Small intestine (tissue), 4 donors: Measurements from ENCODE around the gene IFT27. TPM values are rescaled to one million over a fixed set of nuclear protein-coding genes. Genes with fewer than 3 reads are reported as not detected.

Source experiments
- polyA plus RNA-seq, 4 donors: library from polyadenylated mRNA; stranded (reverse) in 3 of 4; unstranded in 1 of 4; fragments of 200-250 nt in 3 of 4; fragments of 120-200 nt in 1 of 4; gene quantifications; one replicate each; pipeline versions ENCODE4 v1.2.1 to v1.2.3, GENCODE V29; 2013
- donor health status: healthy with polysubstance abuse.
- donor health status: Bipolar disorder and iron deficiency.
- donor health status: healthy.

The IFT27 gene
- polyA plus RNA-seq, 4 donors = 21.9 to 29.5 (median 26.5) TPM

Other genes starting within 250 kb of the IFT27 start
- 100 to 1,000 TPM; 169 to 215 (median 198) TPM for gene EIF3D, start 247.0 kb downstream of the IFT27 start, polyA plus RNA-seq
- gene CACNG2, start 72.4 kb downstream of the IFT27 start, polyA plus RNA-seq = under 1 TPM in 1 of 4 donors, not detected in 3; 0.09 TPM
- gene PVALB, start 40.9 kb upstream of the IFT27 start, polyA plus RNA-seq = under 1 TPM in 1 of 4 donors, not detected in 3; 0.27 TPM
- 10 to 100 TPM in 1 of 4 donors, 1 to 10 TPM in 3; 2.5 to 30.3 (median 9.5) TPM for gene NCF4, start 84.9 kb upstream of the IFT27 start, polyA plus RNA-seq
- gene CSF2RB, start 137.5 kb upstream of the IFT27 start, polyA plus RNA-seq = 1 to 10 TPM in 3 of 4 donors, under 1 TPM in 1; 0.22 to 5.4 (median 1.9) TPM
- 100 to 1,000 TPM; 134 to 526 (median 354) TPM for gene TST, start 243.3 kb upstream of the IFT27 start, polyA plus RNA-seq
- gene MPST, start 243.6 kb upstream of the IFT27 start, polyA plus RNA-seq = 100 to 1,000 TPM; 192 to 549 (median 305) TPM